NCI-H748 (cell line): ENCODE data around the gene BABAM1.

ENCODE experiments used
- DNase-seq: peaks from one replicate; lab custom pipeline; 2025; ENCODE audit not compliant: unreplicated experiment; lab: John Stamatoyannopoulos, UW

Gene BABAM1

DNA sequence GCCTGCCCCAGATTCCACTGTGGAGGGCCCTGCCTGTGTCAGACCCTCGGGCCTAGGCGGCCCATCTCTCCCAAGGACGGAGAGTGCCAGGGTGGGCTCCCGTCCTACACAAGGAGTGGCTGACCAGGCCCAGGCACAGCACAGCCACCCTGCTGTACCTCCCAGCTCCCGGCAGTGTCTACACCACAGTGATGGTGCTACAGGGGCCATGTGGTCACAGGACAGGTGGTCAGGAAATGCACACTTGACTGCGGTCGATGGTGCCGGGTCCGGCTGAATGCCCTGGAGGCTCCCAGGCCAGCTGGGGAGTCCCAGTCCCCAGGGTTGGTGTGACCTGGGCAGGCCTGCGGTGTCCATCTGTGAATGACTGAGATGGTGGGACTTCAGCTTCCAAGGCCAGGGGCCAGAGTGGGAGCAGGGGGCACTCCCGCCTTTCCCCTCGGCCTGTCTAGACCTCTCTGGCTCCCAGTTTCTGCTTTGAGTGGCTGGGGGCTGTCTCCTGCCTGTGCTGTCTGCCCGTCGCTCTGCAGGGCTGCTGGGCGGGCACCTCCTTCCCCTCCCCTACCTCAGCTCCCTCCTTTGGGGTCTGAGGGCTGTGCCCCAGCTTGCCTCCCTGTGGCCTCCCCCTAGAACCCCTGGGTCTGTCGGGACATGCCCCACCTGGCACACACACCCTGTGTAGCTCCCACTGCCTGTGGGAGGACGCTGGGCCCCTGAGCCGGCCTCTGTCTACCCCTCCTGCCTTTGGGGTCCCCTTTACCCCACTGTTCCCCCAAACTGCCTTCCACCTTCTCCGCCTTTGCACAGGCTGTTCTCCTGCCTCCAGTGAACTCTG is 54.6 kb downstream of the BABAM1 start:
- no peak for DNase-seq

DNA sequence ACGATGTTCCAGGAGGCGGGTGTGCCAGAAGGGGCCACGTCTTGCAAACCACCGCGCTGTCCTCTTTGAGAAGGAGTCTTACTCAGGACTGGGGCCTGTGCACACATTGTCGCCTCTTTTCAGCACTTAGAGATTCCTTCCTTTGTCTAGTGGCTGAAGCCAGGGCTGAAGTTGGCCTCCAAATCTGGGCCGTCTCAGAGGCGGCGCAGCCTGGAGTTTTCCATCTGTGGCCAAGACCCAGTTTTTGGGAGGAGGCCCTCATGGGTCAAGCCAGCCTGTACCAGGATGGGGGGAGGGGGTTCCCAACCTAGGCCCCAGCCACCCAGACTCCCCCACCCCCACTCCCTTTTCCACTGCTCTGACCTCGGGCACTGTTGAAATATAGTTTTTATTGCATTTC is 55.6 kb downstream of the BABAM1 start:
- no peak for DNase-seq

- DNase-seq, result no peak
Observed at GRCh38 chr19:17323300-17323963, 56.2 kb downstream of the BABAM1 start.

GRCh38 chr19:17323964-17324332 is 56.7 kb downstream of the BABAM1 start:
- no peak for DNase-seq

- DNase-seq, result no peak
Observed at GRCh38 chr19:17324357-17325114, 57.3 kb downstream of the BABAM1 start.

- no peak for DNase-seq
Observed at GRCh38 chr19:17325133-17325532, 57.9 kb downstream of the BABAM1 start.

- no peak for DNase-seq
Observed at GRCh38 chr19:17325881-17326594, 58.8 kb downstream of the BABAM1 start.

DNA sequence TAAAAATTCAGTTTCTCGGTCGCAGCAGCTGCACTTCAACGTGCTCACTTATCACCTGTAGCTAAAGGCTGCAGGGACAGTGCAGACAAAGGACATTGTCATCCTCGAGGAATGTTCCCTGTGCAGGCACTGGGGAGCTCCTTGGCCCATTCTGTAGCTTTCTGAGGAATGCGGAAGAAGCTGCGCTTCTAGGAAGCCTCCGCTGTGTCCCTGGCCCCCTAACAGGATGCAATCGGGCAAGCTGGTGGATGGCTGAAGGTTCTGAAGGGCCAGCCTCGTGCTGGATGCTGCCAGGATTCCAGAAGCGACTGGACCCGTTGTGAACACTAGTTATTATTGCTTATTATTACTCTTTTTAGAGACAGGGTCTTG is 59.3 kb downstream of the BABAM1 start:
- no peak for DNase-seq

GRCh38 chr19:17327068-17327653 is 59.9 kb downstream of the BABAM1 start:
- no peak for DNase-seq

GRCh38 chr19:17327654-17328516 is 60.6 kb downstream of the BABAM1 start:
- DNase-seq, result peak; percentile 1
